Measurements from ENCODE around the gene PIAS1.
"Not testable (repeated sequence)": the region's sequence is repeated elsewhere in the genome, so short reads cannot be mapped to it uniquely, and the experiment has no call there.

PIAS1 gene

DNA sequence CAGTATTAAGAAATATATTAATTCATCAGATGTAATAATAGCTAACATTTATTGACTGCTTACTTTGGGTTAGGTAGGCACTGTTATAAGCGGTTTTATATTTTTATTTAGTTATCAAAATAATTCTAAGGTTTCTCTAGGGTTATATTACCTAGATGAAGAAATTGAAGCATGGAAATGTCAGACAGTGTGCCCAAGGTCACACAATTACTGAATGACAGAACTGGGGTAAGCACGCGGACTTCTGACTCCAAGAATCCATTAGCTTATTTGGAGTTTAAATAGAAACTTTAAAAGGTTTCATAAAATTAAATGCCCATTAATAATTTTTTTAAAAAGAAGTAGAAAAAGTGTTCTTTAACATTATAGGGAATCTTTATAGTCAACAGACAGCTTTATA is 76.7 kb downstream of the PIAS1 start:
- DNase-seq, result no peak

DNA sequence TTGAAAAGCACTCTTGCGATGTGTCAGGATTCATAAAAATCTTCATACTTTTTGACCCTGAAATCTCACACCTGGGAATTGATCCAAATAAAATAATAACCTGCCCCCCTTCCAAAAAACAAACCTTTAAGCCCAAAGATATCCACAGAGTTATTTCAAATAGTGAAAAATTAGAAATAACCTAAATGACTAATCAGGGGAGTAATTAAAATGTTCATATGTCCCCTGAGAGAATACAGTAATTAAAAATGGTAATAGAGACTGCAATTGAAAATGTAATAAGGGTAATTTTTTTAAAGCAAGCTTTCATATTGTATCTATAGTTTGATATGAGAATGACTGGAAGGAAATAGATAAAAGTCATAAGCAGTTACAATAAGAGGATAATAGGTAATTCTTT is 83.0 kb downstream of the PIAS1 start:
- DNase-seq, result no peak

DNA sequence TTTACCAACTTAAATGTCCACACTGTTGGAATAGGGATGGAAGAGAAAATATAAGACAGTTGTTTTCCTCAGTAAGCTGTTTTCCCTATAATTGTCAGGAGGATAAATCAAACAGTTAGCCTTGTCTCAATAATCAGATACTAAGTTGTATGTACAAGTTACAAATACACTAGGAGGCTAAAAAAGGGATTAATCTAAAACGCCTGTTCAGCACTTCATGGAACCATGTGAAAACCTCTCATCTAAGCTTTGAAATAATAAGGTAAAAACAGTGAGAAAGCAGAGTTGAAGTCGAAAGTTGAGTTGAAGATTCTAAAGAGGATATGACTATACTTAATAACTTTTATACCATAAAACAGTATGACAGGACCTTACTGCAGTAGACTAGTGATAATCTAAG is 89.0 kb downstream of the PIAS1 start:
- DNase-seq, result no peak

DNA sequence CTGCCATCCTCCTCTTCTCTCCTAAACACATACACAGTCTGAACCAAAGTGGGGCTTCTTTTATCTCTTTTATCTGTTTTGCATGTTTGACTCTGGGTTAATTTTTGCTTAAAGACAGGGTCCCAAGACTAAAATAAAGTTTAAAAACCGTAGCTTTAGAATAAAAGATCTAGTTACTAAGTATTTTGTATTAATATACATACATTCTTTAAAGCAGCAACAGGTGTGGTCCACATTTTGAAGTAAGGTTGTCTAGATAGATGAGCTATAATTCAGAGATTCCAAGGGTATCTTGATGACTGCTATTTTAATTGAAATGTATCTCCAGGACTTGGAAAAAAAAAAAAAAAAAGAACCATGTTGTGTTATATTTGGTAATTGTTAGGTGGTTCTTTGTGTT is 89.7 kb downstream of the PIAS1 start:
- no peak for DNase-seq

DNA sequence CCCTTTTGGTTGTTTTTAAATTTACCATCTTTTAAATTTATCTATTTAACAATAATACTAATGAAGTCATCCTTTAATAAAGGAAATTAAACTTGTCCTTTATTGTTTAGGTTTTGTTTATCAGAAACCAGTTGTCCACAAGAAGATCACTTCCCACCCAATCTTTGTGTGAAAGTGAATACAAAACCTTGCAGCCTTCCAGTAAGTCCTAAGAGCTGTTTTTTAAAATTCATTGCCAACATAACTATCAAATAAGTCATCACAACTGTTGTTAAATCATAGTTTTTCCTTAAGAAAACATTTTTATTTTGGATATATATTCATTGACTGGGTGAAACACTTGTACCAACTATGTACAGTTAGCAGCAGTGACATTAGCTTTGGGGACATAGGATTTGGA is 91.6 kb downstream of the PIAS1 start:
- no peak for DNase-seq

DNA sequence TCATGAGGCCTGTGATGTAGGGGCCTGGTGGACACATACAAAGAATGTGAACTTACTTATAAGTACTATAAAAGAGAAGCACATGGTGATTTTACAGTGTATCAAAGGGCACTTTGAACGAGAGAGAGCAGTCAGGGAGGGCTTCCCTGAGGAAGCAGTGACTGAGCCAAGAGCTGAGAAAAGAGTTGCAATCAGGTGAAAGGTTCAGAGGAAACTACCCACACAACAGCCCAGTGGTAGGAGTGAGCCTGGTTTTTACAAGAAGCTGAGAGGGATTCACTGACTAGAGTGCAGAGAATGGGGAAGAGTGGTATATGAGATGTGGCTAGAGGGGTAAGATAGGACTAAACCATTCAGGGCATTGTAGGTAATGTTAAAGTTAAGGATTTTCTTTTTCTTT is 93.9 kb downstream of the PIAS1 start:
- no peak for DNase-seq

DNA sequence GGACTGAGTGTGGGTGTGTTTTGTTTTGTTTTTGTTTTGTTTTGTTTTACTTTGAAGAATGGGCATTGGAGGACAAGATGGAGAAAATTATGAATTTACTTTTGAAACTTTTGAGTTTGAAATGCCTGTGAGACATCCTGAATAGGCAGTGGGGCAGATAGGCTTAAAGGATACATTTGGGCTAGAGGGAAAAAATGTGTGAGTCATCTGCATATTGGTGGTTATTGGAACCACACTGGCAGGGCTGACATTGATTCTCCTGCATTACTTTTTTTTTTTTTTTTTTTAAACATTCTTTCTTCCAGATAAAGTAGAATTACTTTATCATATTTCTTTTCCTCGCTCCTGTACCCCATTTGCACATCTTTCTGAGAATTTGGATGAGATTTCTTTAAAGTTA is 94.9 kb downstream of the PIAS1 start:
- DNase-seq, result no peak

DNA sequence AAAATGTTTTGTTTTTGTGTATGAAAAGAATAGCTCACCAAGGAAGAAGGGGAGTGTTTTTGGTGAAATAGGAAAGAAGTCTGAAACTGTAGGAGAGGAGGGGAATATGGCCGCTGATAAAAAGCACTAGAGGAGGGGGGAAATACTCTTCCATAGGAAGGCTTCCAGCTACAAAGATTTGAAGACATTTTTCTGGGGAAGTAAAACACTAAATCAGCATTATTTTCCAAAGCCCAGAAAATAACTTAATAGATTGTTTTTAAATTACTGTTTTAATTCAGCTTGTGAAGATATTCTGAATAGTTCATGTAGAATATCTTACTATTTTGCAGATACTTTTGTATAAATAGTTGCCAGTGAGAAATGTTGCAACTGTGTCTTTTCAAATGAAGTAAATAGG is 96.1 kb downstream of the PIAS1 start:
- no peak for DNase-seq

DNA sequence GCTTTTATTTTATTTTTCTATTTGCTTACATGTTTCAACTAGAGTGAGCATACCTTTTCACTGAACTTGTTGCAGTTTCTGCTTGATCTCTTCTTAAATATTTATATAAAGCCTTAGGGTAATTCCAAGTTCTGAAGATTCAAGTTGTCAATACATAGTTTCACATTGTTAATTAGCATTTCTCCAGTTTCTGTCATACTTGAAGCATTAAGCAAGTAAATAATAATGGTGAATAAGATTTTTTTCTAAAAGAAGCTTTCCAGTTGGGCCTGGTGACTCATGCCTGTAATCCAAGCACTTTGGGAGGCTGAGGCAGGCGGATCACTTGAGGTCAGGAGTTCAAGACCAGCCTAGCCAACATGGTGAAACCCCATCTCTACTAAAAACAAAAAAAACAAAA is 97.2 kb downstream of the PIAS1 start:
- DNase-seq, result no peak

DNA sequence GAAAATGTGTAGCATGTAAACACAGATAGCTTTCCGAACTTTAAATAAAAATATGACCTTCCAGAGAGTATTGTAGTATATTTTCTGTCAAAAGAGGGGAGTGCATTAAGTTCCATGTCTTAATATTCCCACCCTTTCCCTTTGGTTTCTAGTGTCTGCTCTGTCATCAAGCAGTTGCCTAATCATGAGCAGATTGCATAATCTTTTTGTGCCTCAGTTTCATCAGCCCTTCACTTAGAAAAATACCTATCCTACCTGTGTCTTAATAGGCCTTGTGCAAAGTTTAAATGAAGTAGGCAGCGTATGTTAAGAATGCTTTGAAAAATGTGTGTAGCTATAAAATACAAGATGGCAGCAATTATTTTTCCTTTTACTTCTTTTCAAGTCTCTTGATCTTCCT is 98.2 kb downstream of the PIAS1 start:
- DNase-seq, result no peak

DNA sequence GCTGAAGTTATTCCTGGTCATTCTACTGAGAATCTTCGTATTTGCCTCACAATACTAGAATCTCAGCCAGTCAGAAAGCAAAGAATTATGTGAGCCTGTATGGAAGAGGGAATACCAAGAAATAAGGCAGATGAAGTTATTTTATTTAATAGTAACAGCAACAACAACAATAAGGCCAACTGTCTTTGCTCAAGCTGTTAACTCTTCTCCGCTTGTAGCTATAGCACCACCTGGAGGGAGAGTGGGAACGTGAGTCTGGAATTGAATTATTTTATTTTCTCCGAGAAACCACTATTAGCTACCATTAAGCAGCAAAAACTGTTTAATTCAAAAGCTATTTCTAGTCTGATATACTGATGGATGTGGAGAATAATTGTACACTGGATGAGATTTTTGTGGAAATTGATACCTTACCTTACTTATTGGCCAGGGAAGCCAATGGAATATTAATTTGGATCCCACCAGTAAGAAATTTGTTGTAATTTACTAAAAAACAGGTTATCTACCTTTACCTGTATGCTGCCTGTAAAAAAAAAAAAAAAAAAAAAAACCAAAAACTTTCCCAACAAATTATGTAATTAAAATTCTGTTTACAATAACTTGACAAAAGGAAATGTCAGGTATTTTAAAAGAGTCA is 100.9 kb downstream of the PIAS1 start:
- DNase-seq, result peak; percentile 2

DNA sequence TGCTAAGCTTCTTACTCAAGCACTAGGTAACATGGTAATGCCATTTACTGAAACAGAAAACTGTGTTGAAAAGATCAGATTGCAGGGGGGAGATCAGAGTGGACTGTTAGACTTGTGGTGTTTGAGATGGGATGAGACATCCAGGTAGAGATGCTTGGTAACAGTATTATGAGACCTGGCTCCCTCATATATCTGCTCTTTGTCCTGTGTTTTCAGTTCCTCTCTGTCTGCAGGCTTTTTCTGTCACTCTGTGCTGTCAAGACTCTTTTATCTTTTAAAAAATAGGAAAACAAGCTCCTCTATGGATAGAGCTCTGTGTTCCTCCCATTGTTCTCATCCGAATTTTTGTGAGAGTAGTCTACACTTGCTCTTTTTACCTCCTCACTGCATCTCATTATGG is 103.0 kb downstream of the PIAS1 start:
- no peak for DNase-seq

DNA sequence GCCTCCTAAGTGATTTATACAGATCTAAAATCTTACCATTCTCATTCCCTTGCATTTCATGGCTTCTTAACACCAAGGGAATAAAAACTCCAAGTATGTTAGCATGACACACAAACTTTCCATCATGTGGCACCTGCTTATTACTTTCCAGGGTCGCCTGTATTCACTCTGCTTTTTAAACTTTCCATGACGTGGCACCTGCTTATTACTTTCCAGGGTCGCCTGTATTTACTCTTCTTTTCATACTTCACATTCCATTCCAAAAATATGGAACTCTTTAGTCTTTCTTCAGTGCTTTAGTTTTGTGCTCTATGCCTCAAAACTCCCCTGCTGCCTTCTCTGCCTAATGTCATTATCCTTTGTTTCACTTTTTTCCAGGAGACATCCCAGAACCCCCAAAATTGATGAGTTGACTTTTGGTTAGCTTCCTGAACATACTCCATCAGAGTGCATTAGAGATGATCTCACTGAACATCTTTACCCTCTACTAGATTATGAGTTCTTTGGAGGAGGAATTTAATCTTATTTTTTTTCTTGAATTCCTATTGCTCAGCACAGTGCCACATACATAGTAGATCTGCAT is 104.0 kb downstream of the PIAS1 start:
- no peak for DNase-seq

DNA sequence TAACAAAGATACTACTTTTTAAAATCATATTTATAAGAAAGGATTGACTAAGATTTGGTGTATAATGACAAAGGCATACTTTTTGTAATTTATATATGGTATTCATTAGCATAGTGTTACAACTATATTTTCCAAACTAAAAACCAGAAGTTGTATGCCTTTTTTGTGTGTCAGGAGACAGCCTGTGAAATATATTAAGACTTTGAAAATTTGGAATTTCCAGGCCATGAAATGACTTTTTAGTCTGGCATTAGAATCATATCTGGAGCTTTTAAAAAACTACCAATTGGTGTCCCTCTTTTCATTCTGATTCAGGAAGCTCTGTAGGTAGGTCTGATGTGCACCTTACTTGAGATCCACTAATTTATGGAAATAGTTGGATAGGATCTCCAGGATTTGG is 109.1 kb downstream of the PIAS1 start:
- DNase-seq, result no peak

DNA sequence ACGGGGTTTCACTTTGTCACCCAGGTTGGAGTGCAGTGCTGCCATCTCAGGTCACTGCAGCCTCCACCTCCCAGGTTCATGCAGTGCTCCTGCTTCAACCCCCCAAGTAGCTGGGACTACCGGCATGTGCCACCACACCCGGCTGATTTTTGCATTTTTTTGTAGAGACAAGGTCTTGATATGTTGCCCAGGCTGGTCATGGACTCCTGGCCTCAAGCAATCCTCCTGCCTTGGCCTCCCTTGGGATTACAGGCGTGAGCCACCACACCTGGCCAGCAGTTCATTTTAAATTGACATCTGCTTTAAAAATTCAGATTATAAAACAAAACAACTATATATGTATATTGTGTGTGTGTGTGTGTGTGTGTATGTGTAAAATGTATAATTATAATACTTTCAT is 112.7 kb downstream of the PIAS1 start:
- no peak for DNase-seq

DNA sequence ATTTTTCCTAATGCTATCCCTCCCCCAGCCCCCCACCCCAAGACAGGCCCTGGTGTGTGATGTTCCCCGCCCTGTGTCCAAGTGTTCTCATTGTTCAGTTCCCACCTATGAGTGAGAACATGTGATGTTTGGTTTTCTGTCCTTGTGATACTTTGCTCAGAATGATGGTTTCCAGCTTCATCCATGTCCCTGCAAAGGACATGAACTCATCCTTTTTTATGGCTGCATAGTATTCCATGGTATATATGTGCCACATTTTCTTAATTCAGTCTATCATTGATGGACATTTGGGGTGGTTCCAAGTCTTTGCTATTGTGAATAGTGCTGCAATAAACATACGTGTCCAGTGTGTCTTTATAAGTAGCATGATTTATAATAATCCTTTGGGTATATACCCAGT is 117.9 kb downstream of the PIAS1 start:
- not testable (repeated sequence) for DNase-seq

DNA sequence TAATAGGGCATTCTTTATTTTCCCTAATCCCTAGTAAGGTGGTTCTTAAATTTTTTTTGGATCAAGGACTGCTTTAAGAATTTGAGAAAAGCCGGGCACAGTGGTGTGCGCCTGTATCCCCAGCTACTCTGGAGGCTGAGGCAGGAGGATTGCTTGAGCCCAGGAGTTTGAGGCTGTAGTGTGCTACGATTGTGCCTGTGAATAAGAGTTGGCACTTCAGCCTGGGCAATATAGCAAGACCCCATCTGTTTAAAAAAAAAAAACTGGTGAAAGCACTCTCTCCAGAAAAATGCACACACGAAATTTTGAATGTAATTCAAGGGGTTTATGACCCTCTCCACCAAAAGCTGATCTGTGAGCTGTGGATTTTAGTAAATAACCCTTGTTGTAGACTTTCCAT is 119.0 kb downstream of the PIAS1 start:
- DNase-seq, result no peak

DNA sequence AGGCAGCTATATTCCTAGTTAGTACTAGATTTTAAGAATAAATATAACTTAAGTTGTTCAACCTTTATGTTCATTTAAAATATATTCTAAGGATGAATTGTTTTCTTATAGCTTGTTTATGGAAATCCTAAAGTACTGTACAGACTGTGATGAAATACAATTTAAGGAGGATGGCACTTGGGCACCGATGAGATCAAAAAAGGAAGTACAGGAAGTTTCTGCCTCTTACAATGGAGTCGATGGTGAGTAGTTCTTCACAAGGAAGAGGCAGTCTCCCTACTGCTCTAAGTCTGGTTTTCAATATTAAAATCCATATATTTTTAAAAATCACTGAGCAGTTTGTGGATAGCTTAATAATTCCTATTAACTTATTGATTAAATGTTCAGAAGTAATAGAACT is 121.4 kb downstream of the PIAS1 start:
- DNase-seq, result no peak

DNA sequence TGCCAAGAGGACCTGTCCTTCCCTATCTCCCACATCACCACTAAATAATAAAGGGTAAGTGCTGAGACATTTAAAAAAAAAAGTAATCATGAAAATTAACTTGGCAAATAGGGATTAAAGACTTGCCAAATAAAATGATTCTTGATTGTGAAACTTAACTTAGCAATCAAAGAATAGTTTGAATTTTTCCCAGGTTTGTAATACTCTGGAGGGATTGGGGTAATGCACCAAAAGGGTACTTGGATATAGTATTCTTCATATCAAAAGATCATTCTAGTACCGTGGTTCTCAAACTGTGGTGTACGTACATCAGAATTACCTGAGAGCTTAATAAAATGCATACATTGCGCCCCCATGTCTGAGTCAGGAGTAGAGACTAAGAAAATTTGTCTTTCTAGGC is 122.5 kb downstream of the PIAS1 start:
- no peak for DNase-seq

DNA sequence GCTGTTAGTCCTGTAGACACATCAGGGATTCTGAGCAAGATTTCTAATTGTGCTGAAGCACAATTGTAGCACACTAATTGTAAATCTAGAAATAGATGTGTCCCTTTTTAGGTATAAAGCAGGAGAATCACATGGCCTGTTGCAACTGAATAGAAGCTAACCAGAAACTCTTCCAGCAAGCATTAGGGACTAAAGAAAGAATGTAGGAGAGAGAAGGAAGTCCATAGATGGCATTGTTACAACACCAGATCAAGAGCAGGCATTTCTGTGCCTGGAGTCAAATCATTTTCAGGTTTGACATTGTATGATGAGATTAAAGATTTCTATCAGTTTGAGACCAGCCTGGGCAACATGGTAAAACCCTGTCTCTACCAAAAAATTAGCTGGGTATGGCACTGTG is 123.6 kb downstream of the PIAS1 start:
- DNase-seq, result no peak

DNA sequence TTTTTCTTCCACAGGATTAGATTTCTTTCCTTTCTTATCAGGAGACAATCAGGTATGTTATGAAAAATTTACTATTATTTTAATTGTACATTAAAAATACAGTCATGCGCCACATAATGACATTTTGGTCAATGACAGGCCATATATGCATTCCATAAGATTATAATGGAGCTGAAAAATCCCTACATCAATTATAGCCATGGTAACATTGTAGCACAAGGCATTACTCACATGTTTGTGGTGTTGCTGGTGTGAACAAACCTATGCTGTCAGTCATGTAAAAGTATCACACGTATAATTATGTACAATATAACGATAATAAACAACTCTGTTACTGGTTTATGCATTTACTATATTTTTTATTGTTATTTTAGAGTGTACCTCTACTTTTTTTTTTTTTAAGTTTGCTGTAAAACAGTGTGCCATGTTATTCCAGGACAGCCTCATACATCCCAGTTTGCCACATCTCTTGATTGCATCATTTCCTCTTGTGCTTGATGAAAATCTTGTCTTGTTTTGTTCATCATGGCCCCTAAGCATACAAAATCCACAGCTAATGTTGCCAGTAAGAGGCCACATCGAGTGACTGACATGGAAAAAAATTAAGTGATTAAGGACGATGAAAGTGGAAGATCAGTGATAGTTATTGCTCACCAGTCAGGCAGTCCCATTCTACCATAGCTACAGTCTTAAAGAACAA is 129.7 kb downstream of the PIAS1 start:
- DNase-seq, result no peak

DNA sequence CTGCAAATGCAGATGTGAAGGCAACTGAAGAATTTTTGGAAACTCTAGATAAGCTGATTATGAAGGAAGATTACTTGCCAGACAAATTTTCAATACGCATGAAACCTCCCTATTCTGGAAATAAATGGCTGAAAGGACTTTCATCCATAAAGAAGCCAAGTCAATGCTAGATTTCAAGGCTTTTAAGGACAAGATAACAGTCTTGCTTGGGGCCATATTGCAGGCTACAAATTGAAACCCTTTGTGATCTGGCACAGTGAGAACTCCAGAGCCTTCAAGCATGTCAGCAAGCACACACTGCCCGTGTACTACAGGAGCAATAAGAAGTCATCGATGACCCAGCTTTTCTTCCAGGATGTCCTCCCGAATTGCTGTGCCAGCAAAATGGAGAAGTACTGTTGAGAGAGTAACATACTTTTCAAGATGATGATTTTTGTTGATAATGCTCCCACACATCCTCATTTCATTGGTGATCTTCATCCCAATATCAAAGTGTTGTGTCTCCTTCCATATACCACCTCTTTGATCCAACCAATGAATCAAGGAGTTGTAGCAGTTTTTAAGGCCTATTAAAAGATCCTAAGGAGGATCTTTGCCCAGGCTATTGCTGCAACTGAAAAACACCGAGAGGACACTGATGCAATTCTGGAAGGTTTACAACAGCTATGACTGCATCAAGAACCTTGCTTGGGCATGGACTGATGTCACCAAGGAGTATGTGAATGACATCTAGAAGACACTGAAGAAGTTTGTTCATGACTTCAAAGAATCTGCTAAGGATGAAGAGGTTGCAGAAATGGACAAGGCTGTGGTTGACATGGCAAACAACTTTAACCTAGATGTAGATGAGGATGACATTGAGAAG is 130.7 kb downstream of the PIAS1 start:
- no peak for DNase-seq

DNA sequence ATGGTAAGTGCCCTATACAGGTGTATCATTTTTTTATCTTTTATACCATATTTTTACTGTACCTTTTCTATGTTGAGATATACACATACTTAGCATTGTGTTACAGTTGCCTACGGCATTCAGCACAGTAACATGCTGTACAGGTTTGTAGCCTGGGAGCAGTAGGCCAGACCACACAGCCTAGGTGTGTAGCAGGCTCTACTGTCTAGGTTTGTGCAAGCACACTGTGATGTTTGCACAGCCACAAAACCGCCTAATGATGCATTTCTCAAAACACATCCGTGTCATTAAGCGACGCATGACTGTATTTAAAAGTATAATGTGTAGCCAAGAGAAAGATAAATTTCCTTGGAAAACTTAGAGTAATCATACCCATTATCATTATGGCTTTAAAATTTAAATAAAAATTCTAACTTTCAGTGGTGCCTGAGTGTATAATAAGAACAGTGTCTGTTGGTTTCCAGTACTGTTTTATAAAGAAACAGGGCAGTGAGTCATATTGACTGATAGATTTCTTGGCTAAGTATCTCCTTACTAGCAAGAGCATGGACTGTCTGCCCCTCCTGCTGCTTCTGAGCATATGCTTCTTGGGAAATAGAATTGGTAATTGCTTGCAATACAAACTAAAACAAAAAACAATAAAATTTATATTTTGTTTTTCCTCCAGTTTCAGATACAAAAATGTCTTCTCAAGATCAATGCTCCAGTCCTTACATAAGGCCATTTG is 132.7 kb downstream of the PIAS1 start:
- no peak for DNase-seq
